Psoas muscle (tissue), 8 donors: ENCODE results near the gene PCDH9. TPM values are rescaled to one million over a fixed set of nuclear protein-coding genes. Genes with fewer than 3 reads are reported as not detected.

ENCODE experiments used
- ATAC-seq, 4 donors: fragments of 200-7000 bp; cut with Tn5 transposase; one replicate each; pipeline ENCODE4 v1.9.1; 2020; ENCODE audit warnings: moderate library complexity in 3 of 4, mild to moderate bottlenecking in 2 of 4
- DNase-seq, 2 donors: peaks; one replicate each; pipeline ENCODE4 v3.0.0-alpha.2; 2020
- H3K27ac ChIP-seq: fragments of 200-600 bp; one replicate; pipeline ENCODE4 v1.8.0; 2022
- H3K27me3 ChIP-seq, 3 donors: fragments of 200-600 bp in 1 of 3; one replicate each; pipeline versions ENCODE4 v1.6.1 to v1.8.0; 2013 to 2022; ENCODE audit warnings: low read length in 2 of 3, mild to moderate bottlenecking in 2 of 3, moderate library complexity in 1 of 3; ENCODE audit not compliant: insufficient read depth in 3 of 3
- H3K36me3 ChIP-seq, 2 donors: fragments of 200-600 bp in 1 of 2; one replicate each; pipeline versions ENCODE4 v1.6.1 to v1.8.0; 2013 to 2022; ENCODE audit warnings: low read depth in 1 of 2, mild to moderate bottlenecking in 1 of 2, moderate library complexity in 1 of 2; ENCODE audit not compliant: insufficient read depth in 1 of 2
- H3K4me1 ChIP-seq: fragments of 200-600 bp; one replicate; pipeline ENCODE4 v1.8.0; 2022
- H3K4me3 ChIP-seq: fragments of 200-600 bp; one replicate; pipeline ENCODE4 v1.8.0; 2022; ENCODE audit warnings: mild to moderate bottlenecking
- H3K9me3 ChIP-seq: fragments of 200-600 bp; one replicate; pipeline ENCODE4 v1.8.0; 2022
- WGBS, 3 donors: extraction: QIAGEN DNeasy Blood & Tissue Kit; methylation state at CpG; one replicate each; pipeline versions ENCODE4 v1.1.6 to v1.1.7; 2013; 5-methylcytosine and 5-hydroxymethylcytosine counted together
- intact Hi-C, 2 donors: fragments of 100-400 bp; cut with DNase I; formaldehyde crosslinking; loops; one replicate each; pipeline versions ENCODE4 v1.11.0 to v1.14.2; 2022
- polyA plus RNA-seq, 3 donors: library from polyadenylated mRNA; stranded (reverse); fragments of 200-250 nt; gene quantifications; one replicate each; pipeline ENCODE4 v1.2.3, GENCODE V29; 2013
- total RNA-seq, 4 donors: library from RNA; stranded (reverse); fragmentation: NEBNext Ultra II Directional in 2 of 4; extraction: Animal tissue kit (Norgen Biotek cat#: 25700) in 2 of 4; gene quantifications; one replicate each; pipeline versions ENCODE4 v1.2.1 to v1.2.4, GENCODE V29; 2021 to 2023
- TF ChIP-seq, protein P1 (sequence below): fragments of 200-600 bp; IDR thresholded peaks from one replicate; pipeline ENCODE4 v1.8.0; 2022; ENCODE audit warnings: antibody characterized with exemption
- donor health status: healthy with polysubstance abuse.
- donor health status: DM: no; HTN: no; CAD: no; lungs with moderate emphysema.
- donor health status: Bipolar disorder and iron deficiency.
- donor health status: healthy.
- donor health status: DM: yes; HTN: yes; CAD: no.
- donor health status: DM: no; HTN: no; CAD: no.
- donor health status: DM: no; HTN: no; CAD: no.
- donor health status: DM: yes; HTN: yes; CAD: no.

Gene PCDH9
- total and polyA plus RNA-seq, 7 donors = 0.27 to 4.9 (median 2.1) TPM

DNA sequence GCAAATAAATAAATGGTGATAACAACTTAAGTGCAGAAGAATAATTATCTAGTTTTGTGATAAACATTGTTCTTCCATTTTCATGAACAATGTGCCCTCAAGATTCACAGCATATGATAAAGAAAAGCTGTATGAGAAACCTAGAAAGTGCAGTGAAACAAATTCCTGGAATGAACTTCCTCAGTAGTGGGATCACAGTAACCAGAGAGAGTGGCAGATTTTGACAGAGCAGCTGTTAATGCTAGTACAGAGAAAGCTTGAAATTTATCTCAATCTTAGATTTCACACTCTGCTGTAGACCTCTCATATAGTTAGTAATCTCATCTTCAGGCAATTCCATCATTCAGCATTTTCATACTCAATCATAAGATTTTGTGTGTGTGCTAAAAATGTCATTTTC lies 664.9 kb downstream of the PCDH9 start:
- Histone ChIP-seq H3K9me3 (no peaks in the 10 kb centered on the region), H3K4me3 (no peak overlapping the region), H3K27ac (no peak overlapping the region), H3K4me1 (no peaks in the 10 kb centered on the region), H3K27me3 (no peaks in the 10 kb centered on the region), H3K36me3 (no peaks in the 10 kb centered on the region)
- intact Hi-C loops = no loop called here
- TF ChIP-seq, protein P1, sequence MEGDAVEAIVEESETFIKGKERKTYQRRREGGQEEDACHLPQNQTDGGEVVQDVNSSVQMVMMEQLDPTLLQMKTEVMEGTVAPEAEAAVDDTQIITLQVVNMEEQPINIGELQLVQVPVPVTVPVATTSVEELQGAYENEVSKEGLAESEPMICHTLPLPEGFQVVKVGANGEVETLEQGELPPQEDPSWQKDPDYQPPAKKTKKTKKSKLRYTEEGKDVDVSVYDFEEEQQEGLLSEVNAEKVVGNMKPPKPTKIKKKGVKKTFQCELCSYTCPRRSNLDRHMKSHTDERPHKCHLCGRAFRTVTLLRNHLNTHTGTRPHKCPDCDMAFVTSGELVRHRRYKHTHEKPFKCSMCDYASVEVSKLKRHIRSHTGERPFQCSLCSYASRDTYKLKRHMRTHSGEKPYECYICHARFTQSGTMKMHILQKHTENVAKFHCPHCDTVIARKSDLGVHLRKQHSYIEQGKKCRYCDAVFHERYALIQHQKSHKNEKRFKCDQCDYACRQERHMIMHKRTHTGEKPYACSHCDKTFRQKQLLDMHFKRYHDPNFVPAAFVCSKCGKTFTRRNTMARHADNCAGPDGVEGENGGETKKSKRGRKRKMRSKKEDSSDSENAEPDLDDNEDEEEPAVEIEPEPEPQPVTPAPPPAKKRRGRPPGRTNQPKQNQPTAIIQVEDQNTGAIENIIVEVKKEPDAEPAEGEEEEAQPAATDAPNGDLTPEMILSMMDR = no peak
- ATAC-seq = no peak
- no peak for DNase-seq

GRCh38 chr13:66563076-66563475 lies 667.1 kb downstream of the PCDH9 start:
- DNase-seq (no peak), ATAC-seq (no peak)
- WGBS, 3 donors = 89 to 93% (median 92%) methylated on average over 3 of the region's 3 CpGs
- Histone ChIP-seq H3K9me3 (no peaks in the 10 kb centered on the region), H3K4me1 (no peaks in the 10 kb centered on the region), H3K36me3 (no peaks in the 10 kb centered on the region), H3K27ac (no peak overlapping the region), H3K27me3 (no peaks in the 10 kb centered on the region), H3K4me3 (no peak overlapping the region)
- intact Hi-C loops = no loop called here
- TF ChIP-seq, protein P1 = no peak

DNA sequence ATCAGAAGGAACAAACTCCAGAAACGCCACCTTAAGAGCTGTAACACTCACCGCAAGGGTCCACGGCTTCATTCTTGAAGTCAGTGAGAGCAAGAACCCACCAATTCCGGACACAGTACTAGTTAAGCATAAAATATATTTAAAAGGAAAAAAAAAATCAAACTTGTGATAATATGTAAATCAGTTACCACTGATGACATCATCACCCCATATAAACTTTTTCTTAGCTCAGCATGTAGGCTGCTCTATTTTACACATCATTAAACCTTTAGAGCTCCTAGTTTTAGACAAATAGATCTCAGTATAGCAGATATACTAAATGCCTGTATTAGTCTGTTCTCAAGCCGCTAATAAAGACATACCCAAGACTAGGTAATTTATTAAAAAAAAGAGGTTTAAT lies 668.1 kb downstream of the PCDH9 start:
- H3K27ac ChIP-seq = no peak overlapping the region
- ATAC-seq = no peak
- no peak overlapping the region for H3K4me3 ChIP-seq
- no peak for DNase-seq
- H3K27me3 ChIP-seq = no peaks in the 10 kb centered on the region
- TF ChIP-seq, protein P1 = no peak
- H3K9me3 ChIP-seq = no peaks in the 10 kb centered on the region
- H3K4me1 ChIP-seq = no peaks in the 10 kb centered on the region
- 77 to 80% (median 78%) methylated on average over 5 of the region's 5 CpGs for WGBS, 3 donors
- intact Hi-C loops = no loop called here
- H3K36me3 ChIP-seq = no peaks in the 10 kb centered on the region

DNA sequence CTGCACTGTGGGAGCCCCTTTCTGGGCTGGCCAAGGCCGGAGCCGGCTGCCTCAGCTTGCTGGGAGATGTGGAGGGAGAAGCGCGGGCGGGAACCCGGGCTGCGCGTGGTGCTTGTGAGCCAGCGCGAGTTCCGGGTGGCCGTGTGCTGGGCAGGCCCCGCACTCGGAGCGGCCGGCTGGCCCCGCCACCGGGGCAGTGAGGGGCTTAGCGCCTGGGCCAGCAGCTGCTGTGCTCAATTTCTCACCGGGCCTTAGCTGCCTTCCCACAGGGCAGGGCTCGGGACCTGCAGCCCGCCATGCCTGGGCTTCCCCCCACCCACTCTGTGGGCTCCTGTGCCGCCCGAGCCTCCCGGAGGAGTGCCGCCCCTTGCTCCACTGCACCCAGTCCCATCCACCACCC lies 669.1 kb downstream of the PCDH9 start:
- no peaks in the 10 kb centered on the region for H3K36me3 ChIP-seq
- 95 to 99% (median 97%) methylated on average over 23 to 26 of the region's 26 CpGs for WGBS, 3 donors
- intact Hi-C loops = no loop called here
- no peak overlapping the region for H3K27ac ChIP-seq
- DNase-seq = no peak
- H3K4me3 ChIP-seq = no peak overlapping the region
- no peaks in the 10 kb centered on the region for H3K27me3 ChIP-seq
- H3K4me1 ChIP-seq = no peaks in the 10 kb centered on the region
- no peak for ATAC-seq
- TF ChIP-seq, protein P1 = no peak
- no peaks in the 10 kb centered on the region for H3K9me3 ChIP-seq

GRCh38 chr13:66560189-66560588 lies 669.9 kb downstream of the PCDH9 start:
- Histone ChIP-seq H3K4me1 (no peaks in the 10 kb centered on the region), H3K4me3 (no peak overlapping the region), H3K27me3 (no peaks in the 10 kb centered on the region), H3K27ac (no peak overlapping the region), H3K9me3 (no peaks in the 10 kb centered on the region), H3K36me3 (no peaks in the 10 kb centered on the region)
- TF ChIP-seq, protein P1 = no peak
- ATAC-seq = no peak
- intact Hi-C loops = no loop called here
- no peak for DNase-seq
- 49 to 68% (median 66%) methylated on average over 3 of the region's 3 CpGs for WGBS, 3 donors
